Thyroid gland (tissue), 4 donors: ENCODE results near the gene AQP4.

Experiments used
- CTCF ChIP-seq, 6 experiments: fragments of 200-600 bp in 3 of 6; fragments of 450-650 bp in 3 of 6; sonication (generic) in 3 of 6; IDR thresholded peaks; one replicate each; pipeline ENCODE4 v1.5.1; 2016 to 2019; ENCODE audit warnings: antibody characterized with exemption in 6 of 6, mild to moderate bottlenecking in 2 of 6, inconsistent platforms in 1 of 6, moderate library complexity in 1 of 6
- POLR2A ChIP-seq, 2 donors: fragments of 450-650 bp; IDR thresholded peaks; one replicate each; pipeline ENCODE4 v1.6.1; 2017; ENCODE audit warnings: antibody characterized with exemption in 2 of 2, mild to moderate bottlenecking in 2 of 2, moderate library complexity in 1 of 2

DNA sequence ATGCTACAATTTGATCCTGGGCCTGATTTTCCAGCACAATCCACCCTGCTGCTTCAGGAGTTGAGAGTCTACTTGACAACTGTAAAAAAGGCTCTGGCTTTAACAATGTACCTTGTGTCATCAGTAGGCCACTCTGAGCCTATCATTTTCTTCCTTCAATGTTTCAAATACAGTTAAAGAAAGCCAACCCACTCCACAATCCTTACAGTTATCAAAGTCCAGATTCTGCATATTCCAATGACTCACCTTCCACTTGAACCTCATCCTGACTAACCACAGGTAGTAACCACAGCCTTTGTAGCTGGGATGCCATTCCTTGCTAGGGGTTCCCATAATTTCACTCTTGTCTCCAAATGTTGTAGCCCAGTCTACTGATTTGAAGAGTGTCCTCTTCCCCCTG lies 35.5 kb upstream of the AQP4 start:
- TF ChIP-seq CTCF (IDR thresholded peaks at IDR 0.05) (no peak), POLR2A (IDR thresholded peaks at IDR 0.05) (no peak)
